Esophagus squamous epithelium (tissue), 4 donors: Measurements from ENCODE around the gene ANKRD42.

Experiments
- CTCF ChIP-seq, 6 experiments: fragments of 450-650 bp in 4 of 6; fragments of 200-600 bp in 2 of 6; sonication (generic) in 2 of 6; IDR thresholded peaks; one replicate each; pipeline ENCODE4 v1.5.1; 2016 to 2019; ENCODE audit warnings: antibody characterized with exemption in 6 of 6, mild to moderate bottlenecking in 4 of 6, moderate library complexity in 4 of 6
- POLR2A ChIP-seq, 4 donors: fragments of 450-650 bp; IDR thresholded peaks; one replicate each; pipeline ENCODE4 v1.6.1; 2017; ENCODE audit warnings: antibody characterized with exemption in 4 of 4, mild to moderate bottlenecking in 4 of 4, moderate library complexity in 3 of 4

GRCh38 chr11:83219095-83219494, 25.6 kb downstream of the ANKRD42 start:
- TF ChIP-seq POLR2A (IDR thresholded peaks at IDR 0.05), result no peak
- no peak for TF ChIP-seq CTCF (IDR thresholded peaks at IDR 0.05)
